ENCODE data around the gene OSBPL10.

The OSBPL10 gene

GRCh38 chr3:31815006-31815405, 166.1 kb downstream of the OSBPL10 start:
- no peak for ATAC-seq
- TF ChIP-seq, protein P1, sequence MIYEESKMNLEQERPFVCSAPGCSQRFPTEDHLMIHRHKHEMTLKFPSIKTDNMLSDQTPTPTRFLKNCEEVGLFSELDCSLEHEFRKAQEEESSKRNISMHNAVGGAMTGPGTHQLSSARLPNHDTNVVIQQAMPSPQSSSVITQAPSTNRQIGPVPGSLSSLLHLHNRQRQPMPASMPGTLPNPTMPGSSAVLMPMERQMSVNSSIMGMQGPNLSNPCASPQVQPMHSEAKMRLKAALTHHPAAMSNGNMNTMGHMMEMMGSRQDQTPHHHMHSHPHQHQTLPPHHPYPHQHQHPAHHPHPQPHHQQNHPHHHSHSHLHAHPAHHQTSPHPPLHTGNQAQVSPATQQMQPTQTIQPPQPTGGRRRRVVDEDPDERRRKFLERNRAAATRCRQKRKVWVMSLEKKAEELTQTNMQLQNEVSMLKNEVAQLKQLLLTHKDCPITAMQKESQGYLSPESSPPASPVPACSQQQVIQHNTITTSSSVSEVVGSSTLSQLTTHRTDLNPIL (CRISPR knock-in tag; IDR thresholded peaks at IDR 0.05; ENCODE audit: low read depth), result no peak
- no peak for TF ChIP-seq ISL1 (CRISPR knock-in tag; IDR thresholded peaks at IDR 0.05)
- TF ChIP-seq ZNF565 (CRISPR knock-in tag; conservative IDR thresholded peaks at IDR 0.05; ENCODE audit: low read depth), result no peak
- TF ChIP-seq BACH2 (CRISPR knock-in tag; IDR thresholded peaks at IDR 0.05; ENCODE audit: borderline replicate concordance), result no peak
- no peak for TF ChIP-seq POU6F1 (CRISPR knock-in tag; IDR thresholded peaks at IDR 0.05; ENCODE audit: borderline replicate concordance, low read depth)
- TF ChIP-seq, protein P2, sequence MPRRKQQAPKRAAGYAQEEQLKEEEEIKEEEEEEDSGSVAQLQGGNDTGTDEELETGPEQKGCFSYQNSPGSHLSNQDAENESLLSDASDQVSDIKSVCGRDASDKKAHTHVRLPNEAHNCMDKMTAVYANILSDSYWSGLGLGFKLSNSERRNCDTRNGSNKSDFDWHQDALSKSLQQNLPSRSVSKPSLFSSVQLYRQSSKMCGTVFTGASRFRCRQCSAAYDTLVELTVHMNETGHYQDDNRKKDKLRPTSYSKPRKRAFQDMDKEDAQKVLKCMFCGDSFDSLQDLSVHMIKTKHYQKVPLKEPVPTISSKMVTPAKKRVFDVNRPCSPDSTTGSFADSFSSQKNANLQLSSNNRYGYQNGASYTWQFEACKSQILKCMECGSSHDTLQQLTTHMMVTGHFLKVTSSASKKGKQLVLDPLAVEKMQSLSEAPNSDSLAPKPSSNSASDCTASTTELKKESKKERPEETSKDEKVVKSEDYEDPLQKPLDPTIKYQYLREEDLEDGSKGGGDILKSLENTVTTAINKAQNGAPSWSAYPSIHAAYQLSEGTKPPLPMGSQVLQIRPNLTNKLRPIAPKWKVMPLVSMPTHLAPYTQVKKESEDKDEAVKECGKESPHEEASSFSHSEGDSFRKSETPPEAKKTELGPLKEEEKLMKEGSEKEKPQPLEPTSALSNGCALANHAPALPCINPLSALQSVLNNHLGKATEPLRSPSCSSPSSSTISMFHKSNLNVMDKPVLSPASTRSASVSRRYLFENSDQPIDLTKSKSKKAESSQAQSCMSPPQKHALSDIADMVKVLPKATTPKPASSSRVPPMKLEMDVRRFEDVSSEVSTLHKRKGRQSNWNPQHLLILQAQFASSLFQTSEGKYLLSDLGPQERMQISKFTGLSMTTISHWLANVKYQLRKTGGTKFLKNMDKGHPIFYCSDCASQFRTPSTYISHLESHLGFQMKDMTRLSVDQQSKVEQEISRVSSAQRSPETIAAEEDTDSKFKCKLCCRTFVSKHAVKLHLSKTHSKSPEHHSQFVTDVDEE (CRISPR knock-in tag; IDR thresholded peaks at IDR 0.05), result no peak
- TF ChIP-seq, protein P3, sequence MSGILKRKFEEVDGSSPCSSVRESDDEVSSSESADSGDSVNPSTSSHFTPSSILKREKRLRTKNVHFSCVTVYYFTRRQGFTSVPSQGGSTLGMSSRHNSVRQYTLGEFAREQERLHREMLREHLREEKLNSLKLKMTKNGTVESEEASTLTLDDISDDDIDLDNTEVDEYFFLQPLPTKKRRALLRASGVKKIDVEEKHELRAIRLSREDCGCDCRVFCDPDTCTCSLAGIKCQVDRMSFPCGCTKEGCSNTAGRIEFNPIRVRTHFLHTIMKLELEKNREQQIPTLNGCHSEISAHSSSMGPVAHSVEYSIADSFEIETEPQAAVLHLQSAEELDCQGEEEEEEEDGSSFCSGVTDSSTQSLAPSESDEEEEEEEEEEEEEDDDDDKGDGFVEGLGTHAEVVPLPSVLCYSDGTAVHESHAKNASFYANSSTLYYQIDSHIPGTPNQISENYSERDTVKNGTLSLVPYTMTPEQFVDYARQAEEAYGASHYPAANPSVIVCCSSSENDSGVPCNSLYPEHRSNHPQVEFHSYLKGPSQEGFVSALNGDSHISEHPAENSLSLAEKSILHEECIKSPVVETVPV (CRISPR knock-in tag; IDR thresholded peaks at IDR 0.05), result no peak
- no peak for TF ChIP-seq TCF4 (CRISPR knock-in tag; IDR thresholded peaks at IDR 0.05; ENCODE audit: borderline replicate concordance)
- no peak for TF ChIP-seq SNAI2 (CRISPR knock-in tag; IDR thresholded peaks at IDR 0.05)
- TF ChIP-seq, protein P4, sequence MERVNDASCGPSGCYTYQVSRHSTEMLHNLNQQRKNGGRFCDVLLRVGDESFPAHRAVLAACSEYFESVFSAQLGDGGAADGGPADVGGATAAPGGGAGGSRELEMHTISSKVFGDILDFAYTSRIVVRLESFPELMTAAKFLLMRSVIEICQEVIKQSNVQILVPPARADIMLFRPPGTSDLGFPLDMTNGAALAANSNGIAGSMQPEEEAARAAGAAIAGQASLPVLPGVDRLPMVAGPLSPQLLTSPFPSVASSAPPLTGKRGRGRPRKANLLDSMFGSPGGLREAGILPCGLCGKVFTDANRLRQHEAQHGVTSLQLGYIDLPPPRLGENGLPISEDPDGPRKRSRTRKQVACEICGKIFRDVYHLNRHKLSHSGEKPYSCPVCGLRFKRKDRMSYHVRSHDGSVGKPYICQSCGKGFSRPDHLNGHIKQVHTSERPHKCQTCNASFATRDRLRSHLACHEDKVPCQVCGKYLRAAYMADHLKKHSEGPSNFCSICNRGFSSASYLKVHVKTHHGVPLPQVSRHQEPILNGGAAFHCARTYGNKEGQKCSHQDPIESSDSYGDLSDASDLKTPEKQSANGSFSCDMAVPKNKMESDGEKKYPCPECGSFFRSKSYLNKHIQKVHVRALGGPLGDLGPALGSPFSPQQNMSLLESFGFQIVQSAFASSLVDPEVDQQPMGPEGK (CRISPR knock-in tag; IDR thresholded peaks at IDR 0.05; ENCODE audit: borderline replicate concordance), result no peak
- no peak for TF ChIP-seq OSR1 (CRISPR knock-in tag; IDR thresholded peaks at IDR 0.05)
- no peak for TF ChIP-seq ARNTL (CRISPR knock-in tag; IDR thresholded peaks at IDR 0.05; ENCODE audit: borderline replicate concordance, low read depth)

GRCh38 chr3:31813686-31814085, 167.4 kb downstream of the OSBPL10 start:
- TF ChIP-seq RARB (CRISPR knock-in tag; IDR thresholded peaks at IDR 0.05) (no peak), OSR1 (CRISPR knock-in tag; IDR thresholded peaks at IDR 0.05) (no peak), ARNTL (CRISPR knock-in tag; IDR thresholded peaks at IDR 0.05; ENCODE audit: borderline replicate concordance, low read depth) (no peak), BACH2 (CRISPR knock-in tag; IDR thresholded peaks at IDR 0.05; ENCODE audit: borderline replicate concordance) (no peak), CSDC2 (CRISPR knock-in tag; IDR thresholded peaks at IDR 0.05) (no peak), ISL1 (CRISPR knock-in tag; IDR thresholded peaks at IDR 0.05) (no peak), ESRRG (CRISPR knock-in tag; IDR thresholded peaks at IDR 0.05) (no peak), POU6F1 (CRISPR knock-in tag; IDR thresholded peaks at IDR 0.05; ENCODE audit: borderline replicate concordance, low read depth) (no peak), ZC3H10 (CRISPR knock-in tag; IDR thresholded peaks at IDR 0.05) (no peak), SNAI2 (CRISPR knock-in tag; IDR thresholded peaks at IDR 0.05) (no peak), GLIS3 (CRISPR knock-in tag; IDR thresholded peaks at IDR 0.05) (no peak)
- TF ChIP-seq, protein P2 (CRISPR knock-in tag; IDR thresholded peaks at IDR 0.05), result no peak
- TF ChIP-seq, protein P4 (CRISPR knock-in tag; IDR thresholded peaks at IDR 0.05; ENCODE audit: borderline replicate concordance), result no peak
- TF ChIP-seq, protein P1 (CRISPR knock-in tag; IDR thresholded peaks at IDR 0.05; ENCODE audit: low read depth), result no peak
- ATAC-seq, result no peak

All from SK-N-SH treated with all-trans-retinoic acid at 6 μM for 48 hours (cell line).